22Rv1 (cell line): ENCODE measurements around the gene MAP3K10.

ENCODE experiments used
- CTCF ChIP-seq: fragments of 450-650 bp; IDR thresholded peaks from 2 replicates; pipeline ENCODE4 v1.5.1; 2017; ENCODE audit warnings: mild to moderate bottlenecking
- ZFX ChIP-seq: fragments of 450-650 bp; IDR thresholded peaks from 2 replicates; pipeline ENCODE4 v1.6.1; 2017; ENCODE audit warnings: antibody characterized with exemption, borderline replicate concordance

- TF ChIP-seq CTCF: no peak
- no peak for TF ChIP-seq ZFX
Observed at GRCh38 chr19:40261631-40262030, 70.4 kb downstream of the MAP3K10 start.
